Stimulated activated CD8-positive, alpha-beta memory T cell treated with anti-CD3 and anti-CD28 coated beads, Interleukin-2, amount 100 ng/mL, for 48 hours (primary cell): ENCODE measurements around the gene ABCB11.
"Not testable (repeated sequence)": the region's sequence is repeated elsewhere in the genome, so short reads cannot be mapped to it uniquely, and the experiment has no call there.

Source experiments
- DNase-seq, 2 donors: peaks; one replicate each; pipeline ENCODE4 v3.0.0-alpha.2; 2020; ENCODE audit warnings: low read depth in 2 of 2

ABCB11 gene

GRCh38 chr2:169031202-169031601 is at the start of gene ABCB11:
ABCB11 (minus strand) TSS chr2:169031324; CDS start chr2:169018125, 13,199 bp downstream.
- no peak for DNase-seq

- no peak for DNase-seq
Observed at GRCh38 chr2:169080250-169081069, 49.3 kb upstream of the ABCB11 start.

- no peak for DNase-seq
Observed at GRCh38 chr2:169077674-169078240, 46.6 kb upstream of the ABCB11 start.

GRCh38 chr2:169073963-169074751 is 43.0 kb upstream of the ABCB11 start:
- no peak for DNase-seq

GRCh38 chr2:169073211-169073962 is 42.3 kb upstream of the ABCB11 start:
- no peak for DNase-seq

GRCh38 chr2:169072163-169072925 is 41.2 kb upstream of the ABCB11 start:
- DNase-seq = no peak

GRCh38 chr2:169071455-169071854 is 40.3 kb upstream of the ABCB11 start:
- DNase-seq = no peak

GRCh38 chr2:169069833-169070232 is 38.7 kb upstream of the ABCB11 start:
- no peak for DNase-seq

GRCh38 chr2:169069341-169069740 is 38.2 kb upstream of the ABCB11 start, which contains the start of gene DHRS9:
DHRS9 (plus strand) TSS chr2:169069563; CDS start chr2:169081582, 12,019 bp downstream.
- DNase-seq = peak in 1 of 2 donors; percentile 18

GRCh38 chr2:169066897-169067296 is 35.8 kb upstream of the ABCB11 start:
- no peak for DNase-seq

- no peak for DNase-seq
Observed at GRCh38 chr2:169065864-169066517, 34.9 kb upstream of the ABCB11 start.

- no peak for DNase-seq
Observed at GRCh38 chr2:169065422-169065821, 34.3 kb upstream of the ABCB11 start.

GRCh38 chr2:169064199-169064598 is 33.1 kb upstream of the ABCB11 start:
- DNase-seq = not testable (repeated sequence)

- DNase-seq = not testable (repeated sequence)
Observed at GRCh38 chr2:169054575-169054974, 23.5 kb upstream of the ABCB11 start.

- no peak for DNase-seq
Observed at GRCh38 chr2:169050476-169051240, 19.5 kb upstream of the ABCB11 start.

GRCh38 chr2:169049142-169049541 is 18.0 kb upstream of the ABCB11 start:
- DNase-seq = no peak

- no peak for DNase-seq
Observed at GRCh38 chr2:169047256-169048250, 16.4 kb upstream of the ABCB11 start.

GRCh38 chr2:169046440-169047151 is 15.5 kb upstream of the ABCB11 start:
- DNase-seq = no peak
